Esophagus squamous epithelium (tissue), 5 donors: Measurements from ENCODE around the gene P4HA2. TPM values are rescaled to one million over a fixed set of nuclear protein-coding genes. Genes with fewer than 3 reads are reported as not detected.

ENCODE experiments used
- DNase-seq: peaks from one replicate; lab custom pipeline; 2025; lab: John Stamatoyannopoulos, UW
- H3K27ac ChIP-seq, 4 donors: fragments of 200-600 bp; sonication (generic); one replicate each; pipeline ENCODE4 v1.5.1; 2016 to 2019; ENCODE audit warnings: mild to moderate bottlenecking in 1 of 4
- H3K27me3 ChIP-seq, 4 donors: fragments of 200-600 bp; sonication (generic); 1 replicate in 3 of 4; 2 replicates in 1 of 4; pipeline versions ENCODE4 v1.5.1 to v1.6.0; 2017 to 2021; ENCODE audit warnings: antibody characterized with exemption in 1 of 4
- H3K36me3 ChIP-seq, 3 donors: fragments of 200-600 bp; sonication (generic); one replicate each; pipeline ENCODE4 v1.5.1; 2016 to 2019
- H3K4me1 ChIP-seq, 3 donors: fragments of 200-600 bp; sonication (generic); one replicate each; pipeline ENCODE4 v1.5.1; 2017 to 2019
- H3K4me3 ChIP-seq, 4 donors: fragments of 200-600 bp; sonication (generic); 1 replicate in 3 of 4; 2 replicates in 1 of 4; pipeline ENCODE4 v1.5.1; 2016 to 2019; ENCODE audit warnings: mild to moderate bottlenecking in 2 of 4, moderate library complexity in 1 of 4
- H3K9me3 ChIP-seq, 3 donors: fragments of 200-600 bp; sonication (generic); one replicate each; pipeline ENCODE4 v1.5.1; 2016 to 2019
- POLR2A ChIP-seq, 4 donors: fragments of 450-650 bp; IDR thresholded peaks; one replicate each; pipeline ENCODE4 v1.6.1; 2017; ENCODE audit warnings: antibody characterized with exemption in 4 of 4, mild to moderate bottlenecking in 4 of 4, moderate library complexity in 3 of 4
- WGBS, 2 donors: methylation state at CpG; one replicate each; pipeline ENCODE4 v1.1.5; 2018; 5-methylcytosine and 5-hydroxymethylcytosine counted together
- intact Hi-C: fragments of 100-400 bp; cut with DNase I; formaldehyde crosslinking; loops from one replicate; pipeline ENCODE4 v1.15.0; 2022
- total RNA-seq, 4 donors: library from RNA; depleted of rRNA; stranded (reverse); fragments of >200 nt; gene quantifications; one replicate each; pipeline ENCODE4 v1.1.0, GENCODE V29; 2016
- TF ChIP-seq, protein P1 (sequence below), 6 experiments: fragments of 450-650 bp in 4 of 6; fragments of 200-600 bp in 2 of 6; sonication (generic) in 2 of 6; IDR thresholded peaks; one replicate each; pipeline ENCODE4 v1.5.1; 2016 to 2019; ENCODE audit warnings: antibody characterized with exemption in 6 of 6, mild to moderate bottlenecking in 4 of 6, moderate library complexity in 4 of 6
- donor health status: DM: yes; HTN: yes; CAD: no.

Gene P4HA2
- total RNA-seq, 4 donors from 2014 or later: 14.7 to 22.2 (median 16.7) TPM

DNA sequence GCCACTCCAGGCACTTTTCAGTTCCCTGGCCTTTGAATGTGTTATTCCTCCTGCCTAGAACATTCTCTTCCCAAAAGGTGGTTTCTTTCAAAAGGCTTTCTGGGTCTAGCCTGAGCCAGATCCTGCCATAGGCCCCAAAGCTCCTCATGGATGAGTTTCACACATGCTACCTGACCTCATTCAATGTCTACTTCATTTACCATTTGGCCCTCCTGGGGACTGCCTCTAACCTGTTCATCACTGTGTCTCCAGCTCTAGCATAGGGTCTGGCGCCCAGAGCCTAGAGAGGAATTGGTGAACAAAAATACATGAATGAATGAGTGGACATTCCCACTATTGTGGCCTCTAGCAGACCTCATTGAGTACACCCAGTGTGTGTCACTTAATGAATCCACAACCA, 5.4 kb upstream of the P4HA2 start:
- Histone ChIP-seq H3K4me1 (peaks cover 0 to 5% (median 2%) of the 10 kb centered on the region in 3 donors), H3K27me3 (peaks cover 0 to 4% (median 0%) of the 10 kb centered on the region in 4 donors), H3K27ac (no peak overlapping the region), H3K4me3 (no peak overlapping the region), H3K36me3 (no peaks in the 10 kb centered on the region), H3K9me3 (no peaks in the 10 kb centered on the region)
- no peak for TF ChIP-seq POLR2A (IDR thresholded peaks at IDR 0.05)
- TF ChIP-seq, protein P1, sequence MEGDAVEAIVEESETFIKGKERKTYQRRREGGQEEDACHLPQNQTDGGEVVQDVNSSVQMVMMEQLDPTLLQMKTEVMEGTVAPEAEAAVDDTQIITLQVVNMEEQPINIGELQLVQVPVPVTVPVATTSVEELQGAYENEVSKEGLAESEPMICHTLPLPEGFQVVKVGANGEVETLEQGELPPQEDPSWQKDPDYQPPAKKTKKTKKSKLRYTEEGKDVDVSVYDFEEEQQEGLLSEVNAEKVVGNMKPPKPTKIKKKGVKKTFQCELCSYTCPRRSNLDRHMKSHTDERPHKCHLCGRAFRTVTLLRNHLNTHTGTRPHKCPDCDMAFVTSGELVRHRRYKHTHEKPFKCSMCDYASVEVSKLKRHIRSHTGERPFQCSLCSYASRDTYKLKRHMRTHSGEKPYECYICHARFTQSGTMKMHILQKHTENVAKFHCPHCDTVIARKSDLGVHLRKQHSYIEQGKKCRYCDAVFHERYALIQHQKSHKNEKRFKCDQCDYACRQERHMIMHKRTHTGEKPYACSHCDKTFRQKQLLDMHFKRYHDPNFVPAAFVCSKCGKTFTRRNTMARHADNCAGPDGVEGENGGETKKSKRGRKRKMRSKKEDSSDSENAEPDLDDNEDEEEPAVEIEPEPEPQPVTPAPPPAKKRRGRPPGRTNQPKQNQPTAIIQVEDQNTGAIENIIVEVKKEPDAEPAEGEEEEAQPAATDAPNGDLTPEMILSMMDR (IDR thresholded peaks at IDR 0.05): no peak
- no peak for DNase-seq
- 88 to 100% methylated on average over 1 of the region's 1 CpG for WGBS, 2 donors
- intact Hi-C loops: no loop called here

DNA sequence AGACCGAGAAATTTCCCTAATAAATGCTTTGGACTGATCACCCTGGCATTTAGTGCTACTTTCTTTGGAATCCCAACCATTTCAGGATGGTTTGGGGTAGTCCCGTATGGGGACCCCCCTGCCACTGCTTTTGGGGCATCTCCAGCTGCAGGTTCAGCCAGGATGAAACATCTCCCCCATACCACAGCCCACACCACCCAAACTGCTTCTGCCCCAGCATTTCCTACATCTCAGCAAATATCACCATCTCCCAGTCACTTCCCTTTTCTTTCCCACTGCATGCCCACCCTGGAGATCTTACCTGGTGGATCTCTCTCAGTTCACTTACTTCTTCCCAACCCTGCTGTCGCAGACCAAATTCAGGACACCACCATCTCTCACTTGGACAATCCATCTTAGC, 4.8 kb upstream of the P4HA2 start:
- 76 to 78% methylated on average over 3 of the region's 3 CpGs for WGBS, 2 donors
- TF ChIP-seq, protein P1 (IDR thresholded peaks at IDR 0.05): no peak
- no peak for TF ChIP-seq POLR2A (IDR thresholded peaks at IDR 0.05)
- no peaks in the 10 kb centered on the region for H3K9me3 ChIP-seq
- no peaks in the 10 kb centered on the region for H3K36me3 ChIP-seq
- H3K27me3 ChIP-seq: peaks cover 0 to 10% (median 0%) of the 10 kb centered on the region in 4 donors
- H3K4me3 ChIP-seq: no peak overlapping the region
- no peak for DNase-seq
- H3K4me1 ChIP-seq: peaks cover 0 to 11% (median 4%) of the 10 kb centered on the region in 3 donors
- H3K27ac ChIP-seq: no peak overlapping the region
- intact Hi-C loops: no loop called here

DNA sequence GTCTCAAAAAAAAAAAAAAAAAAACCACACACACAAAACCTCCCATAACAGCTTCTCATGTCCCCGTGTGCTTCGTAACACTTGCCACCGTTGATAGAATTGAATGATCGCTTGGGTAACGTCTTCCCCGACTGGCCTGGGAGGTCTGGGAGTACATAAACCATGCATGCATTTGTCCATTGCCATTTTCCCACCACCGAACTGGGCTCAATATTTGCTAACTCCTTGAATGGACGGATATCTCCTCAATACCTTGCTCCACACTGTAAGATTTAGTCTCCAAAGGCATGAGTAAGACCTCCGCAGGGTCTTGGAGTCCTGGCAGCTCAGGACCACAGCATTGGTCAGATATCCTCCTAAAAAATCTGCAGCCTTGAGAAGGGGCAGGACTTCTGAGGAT, 3.2 kb upstream of the P4HA2 start:
- H3K27me3 ChIP-seq: peaks cover 0 to 10% (median 0%) of the 10 kb centered on the region in 4 donors
- DNase-seq: no peak
- H3K27ac ChIP-seq: no peak overlapping the region
- TF ChIP-seq, protein P1 (IDR thresholded peaks at IDR 0.05): no peak
- TF ChIP-seq POLR2A (IDR thresholded peaks at IDR 0.05): no peak
- no peaks in the 10 kb centered on the region for H3K36me3 ChIP-seq
- no peak overlapping the region for H3K4me3 ChIP-seq
- peaks cover 8 to 27% (median 18%) of the 10 kb centered on the region in 3 donors for H3K4me1 ChIP-seq
- intact Hi-C loops: no loop called here
- no peaks in the 10 kb centered on the region for H3K9me3 ChIP-seq
- WGBS, 2 donors: 91 to 92% methylated on average over 9 of the region's 9 CpGs

DNA sequence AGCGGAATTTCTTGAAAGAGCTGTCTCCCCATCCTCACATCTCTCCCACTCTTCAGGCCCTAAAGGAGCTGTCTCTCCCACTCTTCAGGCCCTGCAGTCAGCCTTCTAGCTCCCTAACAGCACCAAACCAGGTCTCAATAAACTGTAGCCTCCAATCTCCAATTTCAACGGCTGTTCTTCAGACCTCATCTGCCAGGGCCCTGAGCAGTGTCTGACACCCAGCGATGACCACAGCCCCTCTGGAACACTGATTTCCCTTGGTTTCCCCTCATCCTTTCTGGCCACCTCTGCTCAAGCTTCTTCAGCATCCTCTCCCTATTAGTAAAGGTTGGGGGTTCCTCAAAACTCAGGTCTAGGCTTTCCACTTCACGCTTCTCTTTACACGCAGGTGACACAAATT, 1.6 kb upstream of the P4HA2 start:
- peaks cover 13 to 43% (median 34%) of the 10 kb centered on the region in 3 donors for H3K4me1 ChIP-seq
- TF ChIP-seq POLR2A (IDR thresholded peaks at IDR 0.05): no peak
- TF ChIP-seq, protein P1 (IDR thresholded peaks at IDR 0.05): no peak
- peaks cover 0 to 10% (median 0%) of the 10 kb centered on the region in 4 donors for H3K27me3 ChIP-seq
- H3K4me3 ChIP-seq: no peak overlapping the region
- intact Hi-C loops: no loop called here
- H3K27ac ChIP-seq: no peak overlapping the region
- H3K36me3 ChIP-seq: no peaks in the 10 kb centered on the region
- H3K9me3 ChIP-seq: no peaks in the 10 kb centered on the region
- no peak for DNase-seq
- 94 to 99% methylated on average over 5 of the region's 5 CpGs for WGBS, 2 donors

DNA sequence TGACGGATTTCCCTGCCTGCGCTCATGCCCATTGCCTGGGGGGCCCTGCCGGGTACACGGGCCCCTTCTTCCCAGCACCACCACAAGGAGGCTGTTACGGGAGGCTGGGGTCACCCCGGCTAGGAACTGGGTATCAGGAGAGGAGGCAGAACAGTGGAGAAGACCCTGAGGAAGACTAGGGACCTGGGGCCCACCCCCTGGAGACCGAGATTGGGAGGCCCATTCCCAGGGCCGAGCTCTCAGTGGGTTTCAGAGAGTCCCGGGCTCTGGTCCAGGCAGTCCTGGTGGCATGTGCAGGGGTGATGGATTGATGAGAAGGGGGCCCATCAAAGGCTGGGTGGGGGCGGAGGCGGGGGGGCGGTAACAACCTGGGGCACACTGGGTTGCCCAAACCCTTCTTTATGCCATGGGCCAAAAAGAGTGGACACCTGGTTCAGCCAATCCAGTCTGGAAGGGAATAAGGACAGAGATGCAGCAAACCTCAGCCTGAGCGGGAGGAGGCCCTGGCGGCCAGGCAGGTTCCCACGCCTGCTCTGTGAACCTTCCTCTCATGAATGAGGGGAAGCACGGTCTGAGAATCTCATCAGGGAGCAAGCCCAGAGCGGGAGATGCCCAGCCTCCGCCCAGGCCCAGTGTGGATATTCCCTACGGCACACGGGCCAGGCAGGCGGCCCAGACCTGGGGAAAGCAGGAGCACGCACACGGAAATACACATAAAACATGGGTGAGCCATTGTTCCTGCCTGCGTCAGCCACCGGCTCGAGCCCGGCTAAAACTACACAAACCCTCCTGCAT, 785 bp upstream of the P4HA2 start:
- Histone ChIP-seq H3K9me3 (no peaks in the 10 kb centered on the region), H3K4me3 (peak overlapping the region; percentile 51 to 98 (median 82)), H3K27ac (peak overlapping the region; percentile 81 to 94 (median 92)), H3K4me1 (peaks cover 13 to 51% (median 41%) of the 10 kb centered on the region in 3 donors), H3K36me3 (no peaks in the 10 kb centered on the region), H3K27me3 (peaks cover 0 to 10% (median 0%) of the 10 kb centered on the region in 4 donors)
- 73 to 89% methylated on average over 7 to 9 of the region's 27 CpGs for WGBS, 2 donors
- intact Hi-C loops: no loop called here
- no peak for DNase-seq
- no peak for TF ChIP-seq POLR2A (IDR thresholded peaks at IDR 0.05)
- TF ChIP-seq, protein P1 (IDR thresholded peaks at IDR 0.05): no peak
